Measurements from ENCODE around the gene RAB3A. TPM values are rescaled to one million over a fixed set of nuclear protein-coding genes. Genes with fewer than 3 reads are reported as not detected.
"Not testable (repeated sequence)": the region's sequence is repeated elsewhere in the genome, so short reads cannot be mapped to it uniquely, and the experiment has no call there.

Gene RAB3A
- total RNA-seq, 2 donors from 2014 or later, result 6.3 to 6.9 TPM

DNA sequence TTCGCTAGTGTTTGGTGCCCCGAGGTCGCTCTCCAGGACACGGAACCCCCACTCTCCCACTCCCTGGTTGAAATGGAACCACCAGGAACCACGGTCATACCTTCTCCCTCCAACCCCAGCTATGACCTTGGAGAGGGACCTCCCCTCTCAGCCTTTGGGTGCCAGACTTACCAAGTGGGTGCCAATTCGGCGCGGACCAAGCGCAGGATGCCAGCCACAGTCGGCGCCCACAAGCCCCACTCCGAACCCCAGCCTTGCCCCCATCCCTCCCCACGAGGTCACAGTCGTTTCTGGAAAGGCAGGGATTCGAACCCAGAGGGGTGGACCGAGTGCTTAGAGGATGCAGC lies 21.5 kb upstream of the RAB3A start:
- DNase-seq (no peak), ATAC-seq (no peak)
- intact Hi-C loops (cut with DNase I, micrococcal nuclease), result no loop called here

DNA sequence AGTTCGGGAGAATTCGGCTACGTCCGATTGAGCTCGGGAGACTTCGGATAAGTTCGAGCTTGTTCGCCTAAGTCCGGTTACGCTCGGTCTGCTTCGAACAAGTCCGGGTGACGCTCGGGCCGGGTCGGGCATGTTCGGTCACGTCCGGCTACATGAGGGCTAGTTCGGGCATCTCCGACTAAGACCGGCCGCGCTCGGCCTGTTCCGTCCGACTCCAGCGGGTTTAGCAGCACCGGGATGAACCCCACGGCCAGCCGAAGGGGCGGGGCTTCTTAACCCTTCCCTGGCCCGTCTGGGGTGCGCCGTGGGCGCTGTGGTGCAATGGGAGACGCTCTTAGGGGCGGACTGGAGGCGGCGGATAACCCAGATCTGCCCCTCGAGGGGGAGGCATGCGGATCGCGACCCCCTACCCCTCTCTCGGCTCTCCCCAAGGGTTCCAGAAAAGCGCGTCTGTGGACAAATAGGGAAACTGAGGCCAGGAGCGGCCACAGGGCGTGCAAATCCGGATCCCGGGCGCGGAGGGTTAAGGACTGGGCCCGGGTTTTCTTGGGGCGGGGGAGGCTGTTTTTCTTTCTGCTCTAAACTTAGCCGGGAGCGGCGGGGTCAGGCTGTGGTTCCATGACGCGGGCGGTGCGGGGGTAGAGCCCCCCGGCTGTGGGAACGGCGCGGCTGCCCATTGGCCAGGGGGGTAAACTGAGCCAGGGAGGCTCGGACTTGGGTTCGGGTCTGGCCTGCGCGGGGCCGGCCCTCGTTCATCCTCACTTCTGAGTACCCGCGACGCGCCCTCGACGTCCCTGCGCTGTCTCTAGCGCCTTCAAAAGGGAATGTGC lies 20.9 kb upstream of the RAB3A start:
- intact Hi-C loops (cut with DNase I, micrococcal nuclease), result no loop called here
- peak; percentile 98 for ATAC-seq

DNA sequence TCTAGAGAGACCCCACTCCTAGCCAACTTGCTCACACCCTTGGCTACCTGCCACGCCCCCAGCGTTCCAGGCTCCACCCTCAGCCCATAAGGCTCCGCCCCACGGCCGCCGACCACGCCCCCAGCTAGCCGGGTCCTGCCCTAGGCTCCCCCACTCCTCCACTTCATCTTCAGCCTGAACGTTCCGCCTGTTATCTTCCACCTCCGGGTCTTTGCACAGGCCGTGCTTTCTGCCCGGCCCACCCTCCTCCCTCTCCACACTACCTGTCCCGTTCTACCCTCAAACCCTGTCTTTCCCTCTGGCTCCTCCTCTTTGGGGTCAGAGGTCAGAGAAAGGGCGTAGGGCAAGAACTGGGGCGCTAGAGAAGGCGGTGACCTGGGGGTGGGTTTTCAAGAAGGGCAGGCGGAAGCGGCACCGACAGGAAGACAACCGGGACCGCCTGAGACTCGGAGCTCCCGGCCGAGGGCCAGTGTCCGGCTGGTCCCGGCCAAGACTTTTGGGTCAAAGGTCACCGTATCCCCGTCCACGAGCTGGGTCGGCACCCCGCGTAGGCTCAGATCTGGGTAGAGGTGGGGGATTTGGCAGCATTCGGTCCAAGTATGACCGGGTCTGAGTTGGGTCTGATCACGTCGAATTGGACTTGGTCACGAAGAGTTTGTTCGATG lies 20.1 kb upstream of the RAB3A start:
- peak; percentile 32 for ATAC-seq
- DNase-seq, result peak; percentile 51 to 53
- intact Hi-C loops (cut with DNase I, micrococcal nuclease), result no loop called here

More for the DNA sequence above, 20.9 kb upstream of the RAB3A start:
- peak; percentile 97 to 99 for DNase-seq

DNA sequence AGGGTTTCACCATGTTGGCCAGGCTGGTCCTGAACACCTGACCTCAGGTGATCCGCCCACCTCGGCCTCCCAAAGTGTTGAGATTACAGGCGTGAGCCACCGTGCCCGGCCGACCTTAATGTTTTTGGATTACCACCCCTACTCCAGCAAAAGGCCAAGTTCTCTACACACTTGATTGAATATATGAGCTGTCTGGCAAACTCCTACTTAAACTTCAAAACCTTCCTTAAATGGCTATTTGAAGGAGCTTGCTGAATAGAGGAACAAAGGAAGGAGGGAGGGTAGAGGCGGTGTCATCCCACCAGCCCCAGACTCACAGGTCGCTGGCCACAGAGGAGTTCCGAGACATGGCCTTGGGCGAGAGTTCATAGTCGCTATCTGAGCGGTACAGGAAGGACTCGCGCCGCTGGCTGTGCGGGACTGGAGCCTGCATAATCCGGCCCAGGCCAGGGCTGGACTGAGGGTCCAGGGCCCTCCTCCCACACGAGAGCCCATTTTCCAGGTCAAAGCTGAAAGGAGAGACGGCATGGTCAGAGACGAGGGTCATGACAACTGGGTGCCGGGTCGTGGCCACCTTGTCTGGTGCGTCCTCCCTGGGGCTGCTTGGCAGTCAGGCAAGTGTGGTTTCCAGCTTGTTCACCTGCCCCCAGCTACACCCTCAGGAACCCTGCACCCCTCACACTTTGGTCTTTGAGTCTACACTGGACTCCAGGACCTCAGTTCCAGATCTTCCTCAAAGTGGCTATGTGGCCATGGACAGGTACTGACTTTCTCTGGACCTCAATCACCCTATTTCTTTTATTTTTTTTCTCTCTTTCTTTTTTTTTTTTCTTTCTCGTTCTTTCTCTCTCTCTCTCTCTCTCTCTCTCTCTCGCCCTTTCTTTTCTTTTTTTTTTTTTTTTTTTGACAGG lies 18.2 kb upstream of the RAB3A start:
- DNase-seq (no peak), ATAC-seq (no peak)
- intact Hi-C loops (cut with DNase I, micrococcal nuclease), result no loop called here

DNA sequence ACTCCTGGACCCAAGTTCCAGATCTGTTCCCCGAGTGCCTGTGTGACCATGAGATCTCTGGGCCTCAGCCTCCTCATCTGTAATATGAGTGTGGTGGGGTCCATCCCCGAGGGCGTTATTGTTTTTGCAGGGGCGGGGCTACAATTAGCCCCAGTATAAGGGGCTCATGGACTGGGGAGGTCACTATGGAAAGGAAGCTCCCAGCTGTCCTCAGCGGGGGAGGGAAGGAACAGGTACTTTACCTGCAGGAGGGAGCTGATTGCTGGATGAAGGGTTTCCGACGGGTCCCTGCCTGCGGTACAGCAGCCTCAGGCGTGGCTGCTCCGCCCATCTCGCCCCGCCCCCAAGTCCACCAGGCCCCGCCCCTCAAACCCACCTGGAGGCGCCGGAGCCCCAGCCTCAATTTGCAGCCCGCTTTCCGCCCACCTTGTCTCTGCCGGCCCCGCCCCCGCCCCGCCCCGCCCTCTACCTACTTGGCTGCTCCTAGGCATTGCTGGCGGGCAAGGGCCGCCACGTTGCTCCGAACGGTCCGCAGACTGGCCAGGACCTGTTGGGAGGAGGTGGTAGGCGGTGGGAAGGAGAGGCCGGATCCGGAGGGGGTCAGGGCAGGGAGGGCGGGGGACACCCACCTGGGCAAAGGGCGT lies 16.9 kb upstream of the RAB3A start:
- DNase-seq (peak in 1 of 2 donors; percentile 23), ATAC-seq (peak; percentile 13)
- intact Hi-C loops (cut with DNase I, micrococcal nuclease), result no loop called here

DNA sequence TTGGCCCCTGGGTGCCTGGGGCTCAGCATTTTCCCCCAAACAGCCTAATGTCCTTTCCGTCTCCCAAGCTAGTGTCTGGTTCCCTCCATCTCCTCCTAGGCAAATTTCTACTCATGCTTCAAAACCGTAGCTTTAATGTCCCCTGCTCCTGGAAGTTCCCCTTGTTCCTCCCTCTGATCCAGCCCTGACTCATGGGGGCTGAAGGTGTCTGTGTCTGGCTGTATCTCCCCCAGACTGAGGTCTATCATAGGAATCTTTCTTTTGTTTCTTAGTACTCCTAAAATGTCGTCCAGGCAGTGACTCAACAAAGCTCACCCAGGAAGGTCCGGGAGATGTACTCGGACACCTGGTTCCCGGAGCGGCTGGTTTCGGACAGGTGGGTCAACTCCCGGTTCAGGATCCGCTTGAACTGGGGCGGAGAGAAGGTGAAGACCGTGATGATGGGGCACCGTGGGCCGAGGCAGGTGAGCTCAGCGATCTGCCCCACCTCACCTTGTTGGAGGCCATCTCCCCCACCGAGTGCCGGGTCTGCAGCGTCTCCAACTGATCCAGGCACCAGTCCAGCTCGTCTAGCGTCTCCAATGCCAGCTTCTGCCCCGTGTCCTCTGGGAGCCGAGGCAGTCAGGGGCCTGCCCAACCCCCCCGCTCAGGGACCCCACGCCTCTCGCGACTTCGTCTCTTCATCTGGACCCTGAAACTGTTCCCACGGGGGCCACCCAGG lies 16.2 kb upstream of the RAB3A start:
- ATAC-seq, result no peak
- intact Hi-C loops (cut with DNase I, micrococcal nuclease), result loop anchor here in 1 of 2 donors (10.0 kb wide), 1 partner anchor 45 kb away; no protein-coding TSS in a partner anchor
- no peak for DNase-seq

DNA sequence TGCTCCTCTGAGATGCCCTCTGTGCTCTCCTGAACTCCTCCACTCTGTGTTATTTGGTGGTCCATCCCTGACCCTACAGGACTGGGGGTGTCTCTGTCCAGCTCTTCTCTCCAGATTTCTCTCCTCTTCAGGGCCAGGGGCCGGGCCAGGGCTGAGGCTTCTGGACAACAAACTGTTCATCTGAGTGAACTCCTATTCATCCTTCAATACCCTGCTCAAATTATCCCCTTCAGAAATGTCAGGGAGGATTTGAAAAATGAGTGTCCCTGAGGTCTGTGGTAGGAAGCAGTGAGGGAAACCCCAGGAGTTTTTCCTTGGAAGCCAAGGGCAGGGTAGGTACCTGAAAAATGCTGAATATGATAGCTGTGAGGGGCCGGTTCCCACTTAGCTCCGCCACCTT lies 14.8 kb upstream of the RAB3A start:
- no peak for ATAC-seq
- DNase-seq, result no peak
- intact Hi-C loops (cut with DNase I, micrococcal nuclease), result loop anchor here in 1 of 2 donors (10.0 kb wide), 1 partner anchor 46 kb away; no protein-coding TSS in a partner anchor

DNA sequence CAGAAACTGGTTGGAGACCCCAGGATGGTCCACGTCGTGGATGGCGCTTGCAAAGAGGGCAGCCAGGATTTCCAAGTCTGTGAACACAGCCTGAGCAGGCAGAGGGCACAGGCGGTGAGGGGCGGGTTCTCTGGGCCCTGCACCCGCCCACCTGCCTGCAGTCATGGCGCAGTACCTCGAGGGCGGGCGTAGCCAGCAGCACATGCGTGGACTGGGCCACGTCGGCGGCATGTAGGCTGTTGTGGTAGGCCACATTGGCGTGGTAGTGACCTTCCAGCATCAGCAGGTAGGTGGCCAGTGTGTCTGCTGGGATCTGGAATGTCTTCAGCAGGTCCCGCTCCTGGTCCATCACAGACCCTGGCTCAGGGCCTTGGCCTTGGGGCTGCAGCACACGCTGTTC lies 14.3 kb upstream of the RAB3A start:
- DNase-seq, result no peak
- intact Hi-C loops (cut with DNase I, micrococcal nuclease), result loop anchor here in 1 of 2 donors (10.0 kb wide), 1 partner anchor 47 kb away; no protein-coding TSS in a partner anchor
- no peak for ATAC-seq

DNA sequence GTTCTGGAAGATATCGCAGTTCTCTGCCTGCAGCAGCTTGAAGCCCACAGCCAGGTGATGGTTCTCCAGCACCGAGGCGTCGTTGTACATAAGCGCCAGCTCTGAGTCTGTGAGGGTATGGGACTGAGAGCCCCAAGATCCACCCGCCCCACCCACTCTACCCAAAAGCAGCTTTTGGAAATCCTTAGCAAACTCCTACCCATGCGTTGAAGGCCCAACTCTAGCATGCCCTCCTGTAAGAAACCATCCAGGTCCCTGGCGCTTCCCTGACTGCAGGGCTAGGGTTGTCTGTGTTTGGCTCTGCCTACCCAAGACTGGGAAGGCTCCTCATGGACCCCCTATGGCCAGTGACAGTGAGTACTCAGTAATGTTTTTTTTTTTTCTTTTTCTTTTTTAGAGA lies 12.9 kb upstream of the RAB3A start:
- ATAC-seq (no peak), DNase-seq (no peak)
- intact Hi-C loops (cut with DNase I, micrococcal nuclease), result loop anchor here in 1 of 2 donors (10.0 kb wide), 1 partner anchor 48 kb away; no protein-coding TSS in a partner anchor

DNA sequence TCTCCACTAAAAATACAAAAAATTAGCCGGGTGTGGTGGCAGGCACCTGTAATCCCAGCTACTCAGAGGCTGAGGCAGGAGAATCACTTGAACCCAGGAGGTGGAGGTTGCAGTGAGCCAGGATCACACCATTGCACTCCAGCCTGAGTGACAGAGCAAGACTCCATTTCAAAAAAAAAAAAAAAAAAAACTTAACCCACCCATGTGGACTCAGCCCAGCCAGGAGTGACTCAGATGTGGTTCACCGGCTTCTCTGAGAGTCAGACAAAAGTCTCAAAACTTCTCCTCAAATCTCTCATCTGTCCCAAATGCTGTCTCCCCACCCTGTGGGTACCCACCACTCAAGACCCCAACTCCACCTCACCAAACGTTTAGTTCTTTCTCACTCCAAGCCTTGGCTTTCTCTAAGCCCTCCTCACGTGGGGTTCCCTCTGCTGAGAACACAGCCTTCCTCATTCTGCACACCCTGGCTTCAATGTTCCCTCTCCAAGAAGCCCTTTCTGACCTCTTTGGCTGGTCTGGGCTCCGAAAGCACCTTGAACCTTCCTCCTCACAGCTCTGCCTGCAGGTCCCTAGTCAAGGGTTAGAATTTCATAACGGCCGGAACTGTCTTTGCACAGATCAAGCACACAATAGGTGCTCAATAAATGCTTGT lies 11.1 kb upstream of the RAB3A start:
- intact Hi-C loops (cut with DNase I, micrococcal nuclease), result loop anchor here in 1 of 2 donors (10.0 kb wide), 1 partner anchor 50 kb away; no protein-coding TSS in a partner anchor
- ATAC-seq, result no peak
- DNase-seq, result no peak

DNA sequence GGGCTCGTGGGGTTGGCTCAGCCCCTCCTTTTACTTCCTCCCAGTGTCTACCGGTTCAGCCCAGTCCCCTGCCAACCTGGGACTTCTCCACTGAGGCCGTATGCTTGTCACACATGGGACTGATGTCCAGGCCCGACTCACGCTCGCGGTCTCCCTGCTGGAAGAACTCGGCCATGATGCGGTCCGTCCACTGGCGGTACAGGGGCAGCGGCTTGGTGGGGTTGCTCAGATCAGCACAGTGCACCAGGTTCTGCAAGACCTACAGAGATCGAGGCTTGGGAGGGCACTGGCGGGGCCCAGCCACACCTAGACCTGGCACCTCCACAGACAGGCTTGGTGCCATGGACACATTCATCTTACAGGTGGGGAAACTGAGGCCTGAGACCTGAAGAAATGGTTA lies 7.8 kb upstream of the RAB3A start:
- intact Hi-C loops (cut with DNase I, micrococcal nuclease), result loop anchor here in 1 of 2 donors (10.0 kb wide), 1 partner anchor 53 kb away; no protein-coding TSS in a partner anchor
- ATAC-seq (no peak), DNase-seq (no peak)

DNA sequence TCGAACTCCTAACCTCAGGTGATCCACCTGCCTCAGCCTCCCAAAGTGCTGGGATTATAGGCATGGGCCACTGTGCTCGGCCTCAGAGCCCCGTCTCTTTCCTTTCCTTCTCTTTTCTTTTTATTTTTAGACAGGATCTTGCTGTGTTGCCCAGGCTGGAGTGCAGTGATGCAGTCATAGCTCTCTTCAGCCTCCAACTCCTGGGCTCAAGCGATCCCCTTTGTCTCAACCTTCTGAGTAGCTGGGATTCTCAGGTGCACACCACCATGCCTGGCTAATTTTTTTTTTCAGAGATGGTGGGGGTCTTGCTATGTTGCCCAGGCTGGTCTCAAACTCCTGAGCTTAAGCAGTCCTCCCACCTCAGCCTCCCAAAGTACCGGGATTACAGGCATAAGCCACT lies 6.1 kb upstream of the RAB3A start:
- intact Hi-C loops (cut with DNase I, micrococcal nuclease), result loop anchor here (2.0 to 10.0 kb wide), 3 partner anchors 43 to 115 kb away; partner anchors contain the start of gene LSM4 (in 1 of the 2)
- not testable (repeated sequence) for DNase-seq, ATAC-seq

DNA sequence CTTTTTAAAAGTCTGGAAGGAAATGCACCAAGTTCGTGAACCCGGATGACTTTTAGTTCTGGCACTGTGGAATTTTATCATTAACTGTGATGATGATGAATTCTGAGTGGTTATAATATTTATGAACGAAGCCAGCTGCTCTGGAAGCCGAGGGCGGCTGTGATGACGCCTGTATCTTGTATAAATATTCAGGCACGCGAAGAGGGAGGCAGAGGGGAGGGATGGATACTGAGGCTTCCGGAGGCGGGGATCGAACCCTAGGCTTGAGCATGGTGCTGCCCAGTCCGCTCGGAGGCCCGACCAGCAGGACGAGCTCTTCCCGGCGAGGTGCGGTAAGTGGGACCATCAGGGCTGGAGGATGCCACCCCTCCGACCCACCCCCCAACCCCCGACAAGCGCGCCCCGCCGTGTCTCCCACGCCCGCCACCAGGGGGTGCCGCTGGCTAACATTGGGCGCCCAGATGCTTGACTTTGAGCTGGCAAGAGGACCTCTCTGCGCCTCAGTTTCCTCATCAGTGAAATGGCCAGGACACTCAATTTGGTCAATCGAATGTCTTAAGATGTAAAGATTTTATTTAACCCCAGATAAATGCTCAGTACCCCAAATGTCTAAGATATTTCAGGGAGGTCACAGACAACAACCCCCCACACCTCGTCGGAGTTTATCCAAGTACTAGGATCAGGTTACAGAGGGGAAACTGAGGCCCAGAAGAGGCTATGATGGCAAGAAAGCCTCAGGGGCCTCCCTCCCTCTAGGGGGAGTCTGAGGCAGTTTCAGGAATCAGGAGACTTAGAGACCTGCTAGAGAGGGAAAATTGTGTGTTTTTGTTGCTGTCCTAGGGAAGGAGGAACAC lies 4.5 kb upstream of the RAB3A start:
- DNase-seq (peak in 1 of 2 donors; percentile 57), ATAC-seq (no peak)
- intact Hi-C loops (cut with DNase I, micrococcal nuclease), result loop anchor here in 1 of 2 donors (2.0 to 10.0 kb wide), 2 partner anchors 44 to 116 kb away; partner anchors contain the start of gene LSM4

DNA sequence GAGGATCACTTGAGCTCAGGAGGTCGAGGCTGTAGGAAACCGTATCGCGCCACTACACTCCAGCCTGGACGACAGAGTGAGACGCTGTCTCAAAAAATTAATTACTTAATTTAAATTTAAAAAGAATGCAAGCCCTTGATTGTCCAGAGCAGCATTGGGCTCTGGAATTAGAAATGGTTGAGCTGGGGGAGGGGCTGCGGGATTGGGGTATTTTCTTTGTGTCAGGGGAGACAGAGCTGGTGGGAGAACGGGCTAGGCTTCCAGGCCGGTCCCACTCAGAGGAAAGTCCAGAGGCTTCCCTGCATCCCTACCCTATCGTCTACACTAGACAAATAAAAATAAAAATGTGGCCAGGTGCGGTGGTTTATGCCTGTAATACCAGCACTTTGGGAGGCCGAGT lies 2.2 kb upstream of the RAB3A start:
- ATAC-seq, result no peak
- intact Hi-C loops (cut with DNase I, micrococcal nuclease), result loop anchor here in 1 of 2 donors (10.0 kb wide), 1 partner anchor 119 kb away; the partner anchor contains the start of gene LSM4
- DNase-seq, result no peak

DNA sequence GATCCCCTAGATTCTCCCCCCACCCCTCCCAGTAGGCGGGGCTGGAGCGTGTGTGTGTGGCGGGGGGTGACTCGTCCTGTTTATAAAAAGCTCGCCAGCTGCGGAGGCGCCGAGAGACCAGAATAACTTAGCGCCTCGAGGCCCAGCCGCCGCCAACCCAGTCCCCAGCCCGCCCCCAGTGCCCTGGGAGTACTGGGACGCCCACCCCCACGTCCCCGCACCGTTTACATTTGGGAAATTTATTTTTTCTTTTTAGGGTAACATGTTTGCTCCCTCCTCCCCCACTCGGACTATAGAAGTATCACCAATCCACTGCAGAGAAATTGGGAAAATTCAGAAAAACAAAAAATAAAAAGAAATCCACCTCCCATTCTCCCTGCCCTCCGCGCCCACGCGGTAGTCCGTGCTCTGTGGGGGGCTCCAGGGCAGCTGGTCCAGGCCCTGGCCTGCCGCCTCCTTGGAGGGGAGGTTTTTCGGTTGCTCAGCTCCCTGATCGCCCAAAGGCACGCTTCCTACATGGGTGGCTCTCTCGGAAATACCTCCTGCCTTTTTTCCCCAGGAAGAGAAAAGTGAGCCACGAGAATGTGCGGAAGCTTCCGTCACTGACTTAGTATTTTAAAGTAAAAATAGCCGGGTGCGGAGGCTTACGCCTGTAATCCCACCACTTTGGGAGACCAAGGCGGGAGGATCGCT lies 1.5 kb upstream of the RAB3A start:
- intact Hi-C loops (cut with DNase I, micrococcal nuclease), result loop anchor here in 1 of 2 donors (10.0 kb wide), 1 partner anchor 119 kb away; the partner anchor contains the start of gene LSM4
- DNase-seq, result peak; percentile 81 to 86
- peak; percentile 15 for ATAC-seq

Measured in left colon (tissue), 2 donors.